Karpas-422 (cell line): ENCODE results near the gene BMERB1. TPM values are rescaled to one million over a fixed set of nuclear protein-coding genes. Genes with fewer than 3 reads are reported as not detected.

Experiments used
- DNase-seq: peaks from one replicate; pipeline ENCODE4 v3.0.0-alpha.2; 2015
- H2AFZ ChIP-seq: fragments of 200-600 bp; sonication (generic); 2 replicates; pipeline ENCODE4 v1.6.1; 2014; ENCODE audit warnings: antibody characterized with exemption, low read length, mixed read lengths
- H3K27ac ChIP-seq: fragments of 200-600 bp; sonication (generic); 2 replicates; pipeline ENCODE4 v1.5.1; 2014; ENCODE audit warnings: mild to moderate bottlenecking, low read length, moderate library complexity
- H3K27me3 ChIP-seq: fragments of 200-600 bp; sonication (generic); 2 replicates; pipeline ENCODE4 v1.6.1; 2014; ENCODE audit warnings: low read length, mixed read lengths
- H3K36me3 ChIP-seq: fragments of 200-600 bp; sonication (generic); 2 replicates; pipeline ENCODE4 v1.6.1; 2014; ENCODE audit warnings: low read length, mixed read lengths; ENCODE audit not compliant: insufficient read depth
- H3K4me1 ChIP-seq: fragments of 200-600 bp; sonication (generic); 2 replicates; pipeline ENCODE4 v1.6.1; 2014; ENCODE audit warnings: mild to moderate bottlenecking, low read length, mixed read lengths
- H3K4me2 ChIP-seq: fragments of 200-600 bp; sonication (generic); 2 replicates; pipeline ENCODE4 v1.6.1; 2014; ENCODE audit warnings: low read length, low read depth, mild to moderate bottlenecking; ENCODE audit not compliant: poor library complexity, severe bottlenecking
- H3K4me3 ChIP-seq: fragments of 200-600 bp; sonication (generic); 2 replicates; pipeline ENCODE4 v1.5.1; 2014; ENCODE audit warnings: mild to moderate bottlenecking, antibody characterized with exemption, low read length, mixed read lengths
- H3K79me2 ChIP-seq: fragments of 200-600 bp; sonication (generic); 2 replicates; pipeline ENCODE4 v1.6.1; 2014; ENCODE audit warnings: mild to moderate bottlenecking, low read length, mixed read lengths
- H3K9ac ChIP-seq: fragments of 200-600 bp; sonication (generic); 2 replicates; pipeline ENCODE4 v1.6.0; 2014; ENCODE audit warnings: low read length
- H3K9me2 ChIP-seq: fragments of 200-600 bp; sonication (generic), shearing (Covaris generic); replicated peaks from 2 replicates; pipeline ENCODE4 v1.6.0; 2014; ENCODE audit warnings: mild to moderate bottlenecking, low read length, moderate library complexity; ENCODE audit not compliant: insufficient read depth
- H3K9me3 ChIP-seq: fragments of 300-700, 200-600 bp; sonication (generic); 2 replicates; pipeline ENCODE4 v1.6.1; 2014; ENCODE audit warnings: low read length, mixed read lengths
- H4K20me1 ChIP-seq: fragments of 200-600 bp; sonication (generic); 2 replicates; pipeline ENCODE4 v1.6.1; 2014; ENCODE audit warnings: mild to moderate bottlenecking, antibody characterized with exemption, low read length, low read depth; ENCODE audit not compliant: insufficient read depth
- total RNA-seq: library from RNA; depleted of rRNA; stranded (reverse); fragments of >200 nt; shearing (Covaris generic); gene quantifications from 2 replicates; pipeline ENCODE4 v1.2.3, GENCODE V29; 2014; ENCODE audit warnings: low replicate concordance

The BMERB1 gene
- total RNA-seq, 1 experiment from 2014 or later, result 0.22 TPM

GRCh38 chr16:15489016-15489415, 54.6 kb downstream of the BMERB1 start:
- no peaks in the 10 kb centered on the region for H3K36me3 ChIP-seq
- no peak overlapping the region for H3K27ac ChIP-seq
- H3K9me2 ChIP-seq, result no peaks in the 10 kb centered on the region
- DNase-seq, result no peak
- no peaks in the 10 kb centered on the region for H4K20me1 ChIP-seq
- peaks cover 2% of the 10 kb centered on the region for H3K4me1 ChIP-seq
- H3K27me3 ChIP-seq, result no peaks in the 10 kb centered on the region
- no peak overlapping the region for H2AFZ ChIP-seq
- no peaks in the 10 kb centered on the region for H3K79me2 ChIP-seq
- no peaks in the 10 kb centered on the region for H3K9me3 ChIP-seq
- H3K4me3 ChIP-seq, result no peak overlapping the region
- no peak overlapping the region for H3K4me2 ChIP-seq
- H3K9ac ChIP-seq, result no peak overlapping the region

- no peaks in the 10 kb centered on the region for H3K79me2 ChIP-seq
- DNase-seq, result no peak
- no peak overlapping the region for H3K9ac ChIP-seq
- no peak overlapping the region for H3K4me2 ChIP-seq
- no peak overlapping the region for H3K4me3 ChIP-seq
- no peaks in the 10 kb centered on the region for H3K36me3 ChIP-seq
- H3K4me1 ChIP-seq, result no peaks in the 10 kb centered on the region
- no peak overlapping the region for H2AFZ ChIP-seq
- no peaks in the 10 kb centered on the region for H3K9me3 ChIP-seq
- no peaks in the 10 kb centered on the region for H4K20me1 ChIP-seq
- H3K27me3 ChIP-seq, result no peaks in the 10 kb centered on the region
- no peaks in the 10 kb centered on the region for H3K9me2 ChIP-seq
- no peak overlapping the region for H3K27ac ChIP-seq
These were observed 55.8 kb downstream of the BMERB1 start for GRCh38 chr16:15490123-15490711.

- Histone ChIP-seq H3K4me3 (no peak overlapping the region), H3K9me2 (no peaks in the 10 kb centered on the region), H2AFZ (no peak overlapping the region), H4K20me1 (no peaks in the 10 kb centered on the region), H3K27me3 (no peaks in the 10 kb centered on the region), H3K4me2 (no peak overlapping the region), H3K9ac (no peak overlapping the region), H3K9me3 (no peaks in the 10 kb centered on the region), H3K27ac (no peak overlapping the region), H3K4me1 (no peaks in the 10 kb centered on the region), H3K36me3 (no peaks in the 10 kb centered on the region), H3K79me2 (no peaks in the 10 kb centered on the region)
- DNase-seq, result no peak
These were observed 57.0 kb downstream of the BMERB1 start for GRCh38 chr16:15491411-15491810.

GRCh38 chr16:15492091-15492740, 57.8 kb downstream of the BMERB1 start:
- H3K4me1 ChIP-seq, result no peaks in the 10 kb centered on the region
- no peaks in the 10 kb centered on the region for H3K27me3 ChIP-seq
- no peaks in the 10 kb centered on the region for H3K79me2 ChIP-seq
- H3K9me3 ChIP-seq, result no peaks in the 10 kb centered on the region
- no peak overlapping the region for H3K4me3 ChIP-seq
- no peaks in the 10 kb centered on the region for H3K36me3 ChIP-seq
- no peak overlapping the region for H3K27ac ChIP-seq
- H3K9ac ChIP-seq, result no peak overlapping the region
- H3K4me2 ChIP-seq, result no peak overlapping the region
- H4K20me1 ChIP-seq, result no peaks in the 10 kb centered on the region
- H3K9me2 ChIP-seq, result no peaks in the 10 kb centered on the region
- no peak overlapping the region for H2AFZ ChIP-seq
- DNase-seq, result no peak

- Histone ChIP-seq H3K9me2 (no peaks in the 10 kb centered on the region), H3K79me2 (no peaks in the 10 kb centered on the region), H3K9me3 (no peaks in the 10 kb centered on the region), H3K4me2 (no peak overlapping the region), H3K4me3 (no peak overlapping the region), H2AFZ (no peak overlapping the region), H3K36me3 (no peaks in the 10 kb centered on the region), H3K27ac (no peak overlapping the region), H3K9ac (no peak overlapping the region), H4K20me1 (no peaks in the 10 kb centered on the region), H3K27me3 (no peaks in the 10 kb centered on the region), H3K4me1 (no peaks in the 10 kb centered on the region)
- DNase-seq, result no peak
These were observed 59.2 kb downstream of the BMERB1 start for GRCh38 chr16:15493466-15494180.

GRCh38 chr16:15494236-15494635, 59.8 kb downstream of the BMERB1 start:
- Histone ChIP-seq H3K4me1 (no peaks in the 10 kb centered on the region), H3K79me2 (no peaks in the 10 kb centered on the region), H3K9ac (no peak overlapping the region), H3K27me3 (no peaks in the 10 kb centered on the region), H3K36me3 (no peaks in the 10 kb centered on the region), H3K9me2 (no peaks in the 10 kb centered on the region), H3K4me3 (no peak overlapping the region), H4K20me1 (no peaks in the 10 kb centered on the region), H3K4me2 (no peak overlapping the region), H2AFZ (no peak overlapping the region), H3K27ac (no peak overlapping the region), H3K9me3 (no peaks in the 10 kb centered on the region)
- DNase-seq, result no peak

GRCh38 chr16:15495898-15496297, 61.5 kb downstream of the BMERB1 start:
- Histone ChIP-seq H3K4me1 (no peaks in the 10 kb centered on the region), H3K4me3 (no peak overlapping the region), H3K79me2 (no peaks in the 10 kb centered on the region), H3K36me3 (no peaks in the 10 kb centered on the region), H4K20me1 (no peaks in the 10 kb centered on the region), H3K9ac (no peak overlapping the region), H3K9me3 (no peaks in the 10 kb centered on the region), H2AFZ (no peak overlapping the region), H3K4me2 (no peak overlapping the region), H3K9me2 (no peaks in the 10 kb centered on the region), H3K27me3 (no peaks in the 10 kb centered on the region), H3K27ac (no peak overlapping the region)
- DNase-seq, result no peak

GRCh38 chr16:15498427-15499175, 64.2 kb downstream of the BMERB1 start:
- Histone ChIP-seq H4K20me1 (no peaks in the 10 kb centered on the region), H3K36me3 (no peaks in the 10 kb centered on the region), H3K4me3 (no peak overlapping the region), H3K27me3 (no peaks in the 10 kb centered on the region), H3K9ac (no peak overlapping the region), H3K9me2 (no peaks in the 10 kb centered on the region), H2AFZ (no peak overlapping the region), H3K4me2 (no peak overlapping the region), H3K4me1 (no peaks in the 10 kb centered on the region), H3K79me2 (no peaks in the 10 kb centered on the region), H3K9me3 (no peaks in the 10 kb centered on the region), H3K27ac (no peak overlapping the region)
- no peak for DNase-seq
